GM21786 (cell line): ENCODE results near the gene HSPA9.

Source experiments
- ATAC-seq: cut with Tn5 transposase; IDR thresholded peaks from one replicate; pipeline ENCODE4 v1.9.1; 2021; ENCODE audit not compliant: unreplicated experiment

Gene HSPA9

DNA sequence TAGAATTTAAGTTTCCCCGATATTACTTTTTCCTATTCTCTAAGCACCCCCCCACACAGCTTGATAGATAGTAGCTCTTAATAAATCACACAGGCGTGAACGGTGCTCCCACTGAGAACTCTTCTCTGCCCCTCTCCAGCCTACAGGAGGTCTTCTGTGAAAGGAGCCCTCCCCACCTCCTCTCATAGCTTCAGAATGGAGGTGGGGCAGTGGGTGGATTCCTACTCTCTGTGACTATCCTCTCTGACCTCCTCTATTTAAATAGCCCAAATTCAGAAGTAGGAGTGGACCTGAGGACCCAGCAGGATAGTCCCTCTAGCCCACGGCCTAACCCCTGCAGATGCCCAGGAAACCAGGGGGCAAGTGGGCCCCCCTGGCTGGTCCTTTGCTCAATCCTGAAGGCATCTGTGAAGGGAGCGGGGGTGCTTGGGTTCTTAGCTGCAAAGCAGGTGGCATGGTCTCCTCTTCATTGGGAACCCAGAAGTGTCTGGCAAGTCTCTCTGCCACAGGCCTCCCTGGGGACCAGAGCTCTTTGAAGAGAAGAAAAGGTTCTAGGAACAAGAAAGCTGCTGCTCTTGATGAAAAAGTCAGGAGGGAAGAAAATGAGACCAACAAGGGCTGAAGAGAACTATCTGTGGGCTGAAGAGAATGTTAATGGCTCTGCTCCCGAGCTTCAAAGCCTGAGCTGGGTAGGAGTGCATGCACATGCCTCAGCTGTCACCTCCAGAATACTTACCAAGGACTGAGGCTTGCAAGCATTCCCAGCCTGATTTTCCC, 21.1 kb upstream of the HSPA9 start:
- no peak for ATAC-seq

- ATAC-seq: no peak
Measured at GRCh38 chr5:138595180-138595795, 20.1 kb upstream of the HSPA9 start.

DNA sequence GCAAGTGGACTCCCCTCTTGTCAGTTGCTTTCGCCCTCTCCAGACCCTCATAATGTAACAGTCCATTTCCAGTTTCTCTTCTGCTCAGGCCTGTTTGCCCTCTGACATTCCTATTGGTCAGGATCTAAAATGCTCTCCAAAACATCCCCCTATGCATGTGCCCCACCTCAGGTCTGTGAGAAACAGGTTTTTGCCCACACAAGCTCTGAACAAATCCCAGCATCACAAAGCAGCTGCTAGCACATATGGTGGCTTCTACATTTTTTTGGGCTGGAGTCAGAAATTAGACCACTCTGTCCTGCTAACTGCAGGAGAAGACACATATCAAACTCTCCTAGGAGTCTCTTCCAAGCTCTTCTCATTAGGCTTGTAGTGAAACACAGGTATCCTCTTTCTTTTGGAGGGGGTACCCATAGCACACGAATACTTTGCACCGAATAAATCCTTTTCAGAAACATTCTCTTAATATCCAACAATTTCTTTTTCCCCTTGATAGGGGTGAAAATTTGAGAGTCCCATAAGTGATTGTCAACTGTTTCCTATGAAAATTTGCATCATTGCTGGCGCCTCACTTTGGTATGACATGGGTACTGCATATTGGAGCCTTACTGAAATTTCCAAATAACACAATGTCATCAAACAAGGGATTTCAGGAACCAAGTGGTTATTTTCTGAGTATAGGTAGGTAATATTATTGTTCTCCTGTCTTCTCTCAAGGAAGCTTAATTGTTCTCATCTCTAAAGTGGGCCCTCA, 19.3 kb upstream of the HSPA9 start:
- ATAC-seq: no peak

- ATAC-seq: no peak
Measured at GRCh38 chr5:138588013-138588788, 13.0 kb upstream of the HSPA9 start.

- no peak for ATAC-seq
Measured at GRCh38 chr5:138585157-138585556, 10.0 kb upstream of the HSPA9 start.

- ATAC-seq: no peak
Measured at GRCh38 chr5:138583984-138584637, 8.9 kb upstream of the HSPA9 start.

DNA sequence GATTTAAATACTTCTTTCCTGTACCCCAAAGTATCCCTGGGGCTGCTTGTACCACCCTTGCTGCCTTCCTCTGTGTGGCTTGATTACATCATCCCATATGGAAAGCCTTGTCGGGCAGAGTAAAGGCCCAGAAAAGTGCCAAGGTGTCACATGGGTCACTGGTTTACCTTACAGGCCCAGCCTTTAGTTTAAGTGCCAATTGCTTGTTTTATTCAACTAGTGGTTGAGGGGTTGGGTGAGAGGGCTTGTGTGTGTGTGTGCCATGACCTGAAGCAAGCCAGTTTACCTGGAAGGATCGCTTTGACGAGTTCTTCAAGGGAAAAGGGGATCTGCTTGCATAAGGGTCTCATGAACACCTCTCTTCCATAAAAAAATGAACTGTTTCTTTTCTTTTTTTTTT, 7.8 kb upstream of the HSPA9 start:
- ATAC-seq: no peak

- ATAC-seq: no peak
Measured at GRCh38 chr5:138580777-138581176, 5.6 kb upstream of the HSPA9 start.

DNA sequence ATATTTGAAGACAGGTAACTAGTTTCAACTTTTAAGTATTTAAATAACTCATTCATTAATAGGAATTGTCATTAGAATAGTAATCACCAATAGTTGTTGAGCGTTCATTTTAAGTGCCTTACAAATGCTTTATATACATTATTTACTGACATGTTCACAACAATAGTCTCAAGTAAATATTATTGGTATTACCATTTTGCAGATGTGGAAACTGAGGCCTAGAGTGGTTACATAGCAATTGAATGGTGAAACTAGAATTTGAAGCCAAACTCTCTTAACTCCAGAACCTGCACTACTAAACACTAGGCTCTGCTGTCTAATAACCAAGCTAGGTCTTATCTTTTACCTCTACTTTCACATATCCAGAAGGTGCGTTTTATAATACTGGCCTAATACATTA, 4.8 kb upstream of the HSPA9 start:
- no peak for ATAC-seq

DNA sequence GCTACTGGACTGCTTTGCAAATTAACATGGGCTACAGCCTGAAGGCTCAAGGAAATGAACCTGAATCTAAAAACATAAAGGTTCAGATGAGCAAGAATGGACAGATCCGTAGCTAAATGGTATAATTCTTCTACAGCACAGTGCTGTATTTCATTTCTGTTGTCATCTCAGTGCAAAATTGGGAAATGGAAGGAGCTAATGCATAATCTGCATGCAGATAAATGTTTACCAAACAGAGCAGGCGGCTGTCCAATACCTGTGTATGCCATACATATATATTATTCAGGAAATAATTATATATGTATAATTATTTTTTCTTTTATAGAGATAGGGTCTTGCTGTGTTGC, 4.3 kb upstream of the HSPA9 start:
- no peak for ATAC-seq

- no peak for ATAC-seq
Measured at GRCh38 chr5:138577452-138577851, 2.3 kb upstream of the HSPA9 start.

GRCh38 chr5:138574744-138575193, 432 bp downstream of the HSPA9 start:
- peak; percentile 9 for ATAC-seq

GRCh38 chr5:138573949-138574670, 1.1 kb downstream of the HSPA9 start:
- no peak for ATAC-seq

- ATAC-seq: no peak
Measured at GRCh38 chr5:138573223-138573622, 2.0 kb downstream of the HSPA9 start.

DNA sequence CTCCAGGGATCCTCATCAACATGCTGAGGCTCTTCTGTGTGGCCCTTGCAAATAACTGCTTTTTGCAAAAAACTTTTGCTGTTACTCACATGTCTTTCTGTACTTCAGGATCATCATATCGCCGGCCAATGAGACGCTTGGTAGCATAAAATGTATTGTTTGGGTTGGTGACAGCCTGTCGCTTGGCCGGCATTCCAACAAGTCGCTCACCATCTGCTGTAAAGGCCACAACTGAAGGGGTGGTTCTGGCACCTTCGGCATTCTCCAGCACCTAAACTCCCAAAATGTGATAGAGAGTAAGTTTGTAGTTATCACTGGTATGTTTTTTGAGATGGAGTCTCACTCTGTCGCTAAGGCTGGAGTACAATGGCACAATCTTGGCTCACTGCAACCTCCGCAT, 4.3 kb downstream of the HSPA9 start:
- no peak for ATAC-seq

- no peak for ATAC-seq
Measured at GRCh38 chr5:138569782-138570181, 5.4 kb downstream of the HSPA9 start.

GRCh38 chr5:138568061-138568824, 7.0 kb downstream of the HSPA9 start:
- no peak for ATAC-seq

DNA sequence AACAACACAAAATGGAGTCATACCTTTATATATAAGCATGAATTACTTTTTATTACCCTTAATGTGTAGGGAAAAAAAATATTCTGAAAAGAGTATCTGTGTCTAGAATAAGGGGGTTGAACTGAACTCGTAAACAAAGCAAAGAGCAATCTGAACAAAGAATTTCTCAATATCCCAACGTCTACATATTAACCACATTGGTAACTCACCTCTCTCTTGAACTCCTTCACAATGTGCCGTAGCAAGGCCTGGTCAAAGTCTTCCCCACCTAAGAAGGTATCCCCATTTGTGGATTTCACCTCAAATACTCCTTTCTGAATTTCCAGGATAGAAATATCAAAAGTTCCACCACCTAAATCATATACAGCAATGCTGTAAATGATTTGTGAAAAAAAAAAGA, 8.4 kb downstream of the HSPA9 start:
- no peak for ATAC-seq

DNA sequence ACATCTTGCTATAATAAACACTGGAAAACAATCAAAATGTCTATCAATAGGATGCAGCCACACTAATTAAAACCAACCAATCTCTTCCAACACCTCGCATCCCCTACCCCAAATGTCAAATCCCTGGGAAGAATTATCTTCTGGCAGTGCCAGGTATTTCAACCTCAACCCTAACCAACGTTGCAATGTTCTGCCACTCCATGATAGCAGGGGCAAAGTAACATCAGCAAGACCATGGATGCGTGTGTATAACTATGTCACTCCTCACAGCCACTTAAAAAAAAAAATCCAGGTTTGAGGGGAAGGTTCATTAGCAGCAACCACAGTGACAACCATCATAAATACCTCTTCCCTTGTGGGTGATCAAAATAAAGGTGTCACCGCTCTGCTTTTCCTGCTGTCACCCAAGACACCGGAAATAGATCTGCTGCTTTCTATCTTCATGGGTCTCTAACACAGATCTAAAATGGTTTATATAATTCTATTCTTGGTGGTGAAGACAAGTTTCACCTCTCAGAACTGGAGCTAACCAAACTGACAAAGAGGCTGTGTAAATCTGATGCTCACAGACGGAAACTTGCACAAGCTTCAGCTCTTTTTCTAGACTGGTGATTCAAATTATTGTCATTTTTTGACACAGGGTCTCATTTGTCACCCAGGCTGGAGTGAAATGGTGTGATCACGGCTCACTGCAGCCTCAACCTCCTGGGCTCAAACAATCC, 9.9 kb downstream of the HSPA9 start:
- no peak for ATAC-seq
